GM21423 (cell line): Measurements from ENCODE around the gene TADA2A.

Experiments
- ATAC-seq: cut with Tn5 transposase; IDR thresholded peaks from one replicate; pipeline ENCODE4 v1.9.1; 2021; ENCODE audit warnings: mild to moderate bottlenecking, moderate library complexity; ENCODE audit not compliant: unreplicated experiment

TADA2A gene

DNA sequence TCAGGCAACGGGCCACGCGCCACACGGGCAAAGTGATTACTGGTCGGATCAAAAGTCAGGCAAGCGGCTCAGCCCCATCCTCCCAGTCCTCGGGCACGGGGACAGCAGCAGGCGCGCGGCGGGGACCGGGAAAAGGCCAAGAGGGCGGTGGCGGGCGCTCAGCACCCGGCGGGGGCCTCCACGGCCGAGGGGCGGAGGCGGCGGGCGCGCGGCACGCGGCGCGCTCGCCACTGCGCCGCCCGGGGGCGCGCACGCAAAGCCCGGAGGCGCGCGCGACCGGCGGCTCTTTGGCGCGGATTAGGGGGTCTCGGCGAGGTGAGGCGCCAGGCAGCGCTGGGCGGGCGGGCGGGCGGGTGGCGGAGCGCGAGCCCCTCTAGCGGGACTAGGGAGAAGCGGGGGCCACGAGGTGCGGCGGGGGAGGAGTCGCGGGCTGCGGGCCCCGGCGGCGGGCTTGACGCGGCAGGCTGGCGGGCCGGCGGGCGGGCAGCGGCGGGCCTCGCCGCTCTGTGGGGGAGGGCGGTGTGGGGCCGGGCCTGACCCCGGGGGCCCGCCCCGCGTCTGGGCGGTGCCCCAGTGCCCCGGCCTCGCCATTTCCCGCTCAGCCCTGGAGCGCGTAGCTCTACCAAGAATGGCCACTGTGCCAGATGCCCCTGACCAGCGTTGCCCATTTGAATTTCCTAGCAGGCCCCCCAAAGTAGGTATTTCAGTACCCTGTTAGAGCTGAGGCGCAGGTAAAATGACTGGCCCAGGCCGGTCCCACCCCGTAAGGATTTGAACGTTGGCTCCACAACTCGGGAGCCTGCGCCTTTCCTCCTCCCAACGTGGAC is at the start of gene TADA2A, which contains the start of gene ACACA:
TADA2A (plus strand) TSS at position 252 of the 827 bp plus-strand sequence. CDS start 4,480 bp downstream, outside the sequence.
ACACA (minus strand) TSS at position 202 of the 827 bp plus-strand sequence. CDS start 537 bp downstream, outside the sequence.
- peak; percentile 83 for ATAC-seq

DNA sequence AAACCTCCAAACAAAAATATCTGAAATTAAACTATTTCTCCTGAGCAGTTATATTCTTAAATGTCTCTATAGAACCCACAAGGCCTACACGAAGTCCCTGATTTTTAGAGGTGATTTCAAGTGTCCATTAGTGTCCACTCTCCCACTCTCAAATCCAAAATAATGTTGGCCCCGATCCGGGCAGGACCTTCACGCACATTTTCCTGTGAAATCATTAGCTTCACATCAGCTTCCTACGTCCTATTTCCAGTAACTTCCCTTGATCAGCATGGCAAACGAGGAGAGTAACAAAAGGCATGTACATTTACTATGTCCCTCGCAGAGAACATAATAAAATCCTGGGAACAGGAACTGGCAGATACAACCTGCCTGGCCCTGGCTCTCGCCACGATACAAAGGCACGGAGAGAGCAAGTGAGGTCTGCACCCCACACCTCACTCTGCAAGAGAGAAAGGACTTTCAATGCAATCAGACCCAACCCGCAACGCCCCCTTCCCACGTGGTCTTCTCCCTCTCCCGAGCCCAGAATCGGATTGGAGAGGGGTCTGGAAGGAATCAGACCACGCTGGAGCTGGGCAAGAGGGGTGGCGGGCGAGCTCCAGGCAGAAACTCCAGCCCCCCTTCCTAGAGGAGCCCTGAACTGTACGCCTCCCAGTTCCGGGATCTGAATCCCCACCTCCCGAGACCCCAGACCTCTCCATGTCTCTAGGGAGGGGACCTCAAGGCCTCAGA is 48.4 kb upstream of the TADA2A start:
- ATAC-seq: peak; percentile 15

GRCh38 chr17:37358830-37359681 is 47.6 kb upstream of the TADA2A start:
- peak; percentile 92 for ATAC-seq

GRCh38 chr17:37359682-37360188 is 47.0 kb upstream of the TADA2A start:
- ATAC-seq: no peak

GRCh38 chr17:37360632-37361031 is 46.1 kb upstream of the TADA2A start:
- ATAC-seq: no peak

DNA sequence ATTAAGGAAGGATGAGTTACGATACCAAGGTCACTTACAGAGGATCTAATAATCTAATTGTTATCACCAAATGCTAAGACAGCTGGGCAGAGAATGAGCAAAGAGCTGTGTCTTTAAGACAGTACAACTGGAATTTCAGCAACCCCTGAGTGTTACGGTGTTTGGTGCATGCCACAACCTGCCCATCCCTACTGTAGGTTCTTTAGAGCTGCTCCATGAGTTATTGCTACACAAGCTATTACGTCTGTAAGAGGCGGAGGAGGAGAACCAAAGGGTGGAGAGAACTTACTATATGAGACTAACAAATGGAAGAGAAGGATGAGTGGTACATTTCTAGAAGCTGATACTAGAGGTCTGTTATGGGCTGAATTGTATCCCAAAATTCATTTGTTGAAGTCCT is 45.1 kb upstream of the TADA2A start:
- ATAC-seq: no peak

DNA sequence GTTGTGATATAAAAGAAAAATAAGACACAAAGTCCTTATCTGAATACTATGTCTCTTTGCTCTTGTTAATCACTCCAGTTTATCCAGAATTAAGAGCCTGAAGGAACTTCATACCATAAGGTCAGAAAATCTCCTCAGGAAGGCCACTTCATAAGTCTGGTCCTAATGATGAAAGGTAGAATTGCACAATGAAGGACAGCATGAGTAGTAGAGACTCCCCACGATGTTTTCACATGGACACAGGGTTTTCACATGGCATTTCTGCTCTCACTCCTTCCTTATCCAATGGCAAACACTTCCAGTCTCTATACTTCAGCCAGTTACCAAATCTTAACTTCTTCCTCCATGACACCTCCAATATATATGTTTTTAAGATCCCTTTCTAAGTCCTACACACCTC is 41.1 kb upstream of the TADA2A start:
- no peak for ATAC-seq

GRCh38 chr17:37368577-37368976 is 38.1 kb upstream of the TADA2A start:
- no peak for ATAC-seq

GRCh38 chr17:37373530-37374159 is 33.0 kb upstream of the TADA2A start:
- ATAC-seq: peak; percentile 59

- ATAC-seq: no peak
These were observed 31.0 kb upstream of the TADA2A start, which contains the start of gene C17orf78 for GRCh38 chr17:37375706-37376105. Gene C17orf78, plus strand, starts transcription at chr17:37375985. Its CDS starts 108 bp downstream, at chr17:37376093.

- no peak for ATAC-seq
These were observed 24.6 kb upstream of the TADA2A start for GRCh38 chr17:37382056-37382455.

GRCh38 chr17:37384560-37385149 is 22.0 kb upstream of the TADA2A start:
- ATAC-seq: no peak

- no peak for ATAC-seq
These were observed 21.2 kb upstream of the TADA2A start for GRCh38 chr17:37385474-37385990.

DNA sequence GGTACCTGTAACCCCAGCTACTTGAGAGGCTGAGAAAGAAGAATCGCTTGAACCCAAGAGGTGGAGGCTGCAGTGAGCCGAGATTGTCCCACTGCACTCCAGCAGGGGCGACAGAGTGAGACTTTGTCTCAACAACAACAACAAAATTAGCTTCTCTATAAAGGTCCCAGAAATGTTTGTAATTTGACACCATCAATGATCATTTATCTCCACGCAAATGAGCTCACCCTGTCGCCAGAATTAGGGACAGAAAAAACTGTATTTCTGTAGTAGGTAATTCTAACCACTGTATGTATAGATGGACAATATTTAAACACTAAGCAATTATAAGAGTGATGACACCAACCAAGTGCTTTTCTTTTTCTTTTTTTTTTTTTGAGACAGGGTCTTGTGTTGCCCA is 20.2 kb upstream of the TADA2A start:
- ATAC-seq: no peak

DNA sequence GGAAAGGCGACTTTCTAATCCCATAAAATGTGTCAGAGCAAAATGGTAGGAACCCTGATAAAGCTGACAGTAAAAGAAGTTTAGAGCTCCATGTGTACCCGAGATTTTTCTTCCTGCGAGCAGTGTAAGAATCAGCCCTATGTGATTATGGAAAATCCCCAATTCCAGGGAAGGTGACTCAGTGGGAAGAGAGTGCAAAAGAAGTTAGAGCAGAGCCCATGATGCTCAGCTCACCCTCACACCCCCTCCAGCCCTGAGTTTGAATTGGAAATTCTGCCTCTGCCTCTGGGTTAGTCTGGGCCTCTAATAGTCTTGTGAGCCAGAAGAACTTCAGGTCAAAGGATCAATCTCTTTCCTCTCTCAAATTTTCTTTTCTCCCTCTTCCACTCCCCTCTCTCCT is 18.4 kb upstream of the TADA2A start:
- ATAC-seq: no peak

DNA sequence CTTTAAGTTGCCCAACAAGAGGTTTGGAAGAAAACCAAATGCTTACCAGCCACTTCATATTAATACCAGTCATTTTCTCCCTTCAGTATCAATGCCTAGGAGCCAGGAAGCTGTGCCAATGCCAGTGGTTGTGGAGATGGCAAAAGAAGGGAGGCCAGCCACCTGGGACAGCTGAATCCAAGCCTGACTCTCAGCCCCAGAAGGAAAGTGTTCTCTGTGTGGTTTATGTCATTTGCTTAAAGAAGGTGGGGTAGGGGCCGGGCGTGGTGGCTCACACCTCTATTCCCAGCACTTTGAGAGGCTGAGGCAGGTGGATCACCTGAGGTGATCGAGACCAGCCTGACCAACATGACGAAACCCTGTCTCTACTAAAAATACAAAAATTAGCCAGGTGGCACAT is 17.5 kb upstream of the TADA2A start:
- no peak for ATAC-seq

GRCh38 chr17:37391146-37391545 is 15.5 kb upstream of the TADA2A start:
- no peak for ATAC-seq

DNA sequence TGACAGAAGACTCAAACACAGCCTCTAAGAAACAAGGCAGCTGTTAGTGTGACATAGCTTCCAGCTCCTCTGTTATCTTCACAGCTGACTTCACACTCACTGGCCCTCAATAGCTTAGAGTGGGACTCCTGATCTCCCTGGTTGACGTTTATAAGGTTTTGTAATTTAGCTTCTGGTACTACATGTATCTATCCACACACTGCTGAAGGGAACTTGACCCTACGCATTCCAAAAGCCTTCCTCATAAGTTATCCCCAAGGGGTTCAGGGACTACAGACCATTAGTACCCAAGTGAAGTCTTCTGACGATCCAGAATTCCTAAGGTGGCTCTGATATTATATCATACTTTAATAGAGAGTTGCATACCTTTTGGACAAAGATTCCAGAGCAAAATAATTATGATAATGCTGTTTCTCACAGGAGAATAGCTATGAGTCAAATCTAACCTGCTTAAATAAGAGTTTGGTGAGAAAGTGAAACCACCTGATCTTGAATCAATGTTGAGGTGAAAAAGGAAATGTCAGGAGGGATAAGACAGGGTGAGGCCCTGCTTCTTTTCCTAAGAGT is 14.6 kb upstream of the TADA2A start:
- ATAC-seq: no peak

DNA sequence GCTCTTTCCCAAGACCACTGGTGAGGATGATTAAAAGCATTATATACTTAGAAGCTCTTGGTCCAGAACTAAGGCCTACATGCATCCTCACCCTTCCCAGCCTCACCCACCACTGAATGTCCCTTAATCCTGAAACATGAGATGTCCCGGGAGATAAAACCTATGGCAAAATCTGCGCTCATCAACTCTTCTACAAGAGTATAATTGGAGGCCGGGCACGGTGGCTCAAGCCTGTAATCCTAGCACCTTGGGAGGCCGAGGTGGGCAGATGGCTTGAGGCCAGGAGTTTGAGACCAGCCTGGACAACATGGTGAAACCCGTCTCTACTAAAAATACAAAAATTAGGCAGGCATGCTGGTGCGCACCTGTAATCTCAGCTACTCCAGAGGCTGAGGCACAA is 13.3 kb upstream of the TADA2A start:
- ATAC-seq: no peak
